Right renal cortex interstitium (tissue), 3 donors: ENCODE measurements around the gene CHRM5. TPM values are rescaled to one million over a fixed set of nuclear protein-coding genes. Genes with fewer than 3 reads are reported as not detected.

ENCODE experiments used
- DNase-seq, 3 donors: peaks; one replicate each; pipeline ENCODE4 v3.0.0-alpha.2; 2013; ENCODE audit warnings: low read depth in 3 of 3, low spot score in 2 of 3
- polyA plus RNA-seq, 3 donors: library from polyadenylated mRNA; unstranded; fragments of 120-200 nt; gene quantifications; one replicate each; pipeline ENCODE4 v1.2.1, GENCODE V29; 2013; ENCODE audit not compliant: insufficient read length in 3 of 3

CHRM5 gene
- polyA plus RNA-seq, 3 donors: 0.07 to 0.17 (median 0.15) TPM

- DNase-seq: no peak
Observed at GRCh38 chr15:34078900-34079299, 110.6 kb downstream of the CHRM5 start.

GRCh38 chr15:34079904-34080303, 111.6 kb downstream of the CHRM5 start:
- DNase-seq: no peak

- DNase-seq: no peak
Observed at GRCh38 chr15:34084086-34084485, 115.8 kb downstream of the CHRM5 start.

GRCh38 chr15:34085746-34086145, 117.4 kb downstream of the CHRM5 start:
- DNase-seq: no peak

- no peak for DNase-seq
Observed at GRCh38 chr15:34099914-34100313, 131.6 kb downstream of the CHRM5 start.

GRCh38 chr15:34101366-34102174, 133.3 kb downstream of the CHRM5 start, which contains the start of the genes EMC7 and PGBD4:
Gene EMC7, minus strand, starts transcription at chr15:34101862. Its CDS starts 23 bp downstream, at chr15:34101839.
Gene PGBD4, plus strand, starts transcription at chr15:34102083. Its CDS starts 449 bp downstream, at chr15:34102532.
- peak; percentile 95 to 98 (median 97) for DNase-seq

GRCh38 chr15:34102175-34102925, 134.1 kb downstream of the CHRM5 start:
- no peak for DNase-seq

- DNase-seq: no peak
Observed at GRCh38 chr15:34106423-34106822, 138.1 kb downstream of the CHRM5 start.

GRCh38 chr15:34107315-34107714, 139.0 kb downstream of the CHRM5 start:
- DNase-seq: no peak

GRCh38 chr15:34109797-34110663, 141.7 kb downstream of the CHRM5 start:
- peak in 1 of 3 donors; percentile 27 for DNase-seq

- DNase-seq: no peak
Observed at GRCh38 chr15:34111488-34111887, 143.2 kb downstream of the CHRM5 start.

GRCh38 chr15:34114215-34114614, 145.9 kb downstream of the CHRM5 start:
- DNase-seq: no peak

GRCh38 chr15:34114739-34115138, 146.4 kb downstream of the CHRM5 start:
- no peak for DNase-seq

GRCh38 chr15:34116620-34117019, 148.3 kb downstream of the CHRM5 start:
- no peak for DNase-seq

Other genes with a start within 250 kb of the CHRM5 start
- gene AVEN, start 70.7 kb downstream of the CHRM5 start, polyA plus RNA-seq: 10 to 100 TPM; 12.1 to 14.1 (median 12.4) TPM
- 100 to 1,000 TPM in 1 of 3 donors, 10 to 100 TPM in 2; 98.2 to 105 (median 99.1) TPM for gene EMC7, start 133.4 kb downstream of the CHRM5 start, polyA plus RNA-seq
- gene PGBD4, start 133.6 kb downstream of the CHRM5 start, polyA plus RNA-seq: 1 to 10 TPM; 2.0 to 2.3 (median 2.0) TPM
- 10 to 100 TPM; 46.1 to 51.0 (median 46.2) TPM for gene KATNBL1, start 241.6 kb downstream of the CHRM5 start, polyA plus RNA-seq